ENCODE measurements around the gene HCAR3. TPM values are rescaled to one million over a fixed set of nuclear protein-coding genes. Genes with fewer than 3 reads are reported as not detected.
"Not testable (repeated sequence)": the region's sequence is repeated elsewhere in the genome, so short reads cannot be mapped to it uniquely, and the experiment has no call there.

The HCAR3 gene
- total RNA-seq, 2 donors from 2014 or later, result 0.23 to 0.40 TPM

DNA sequence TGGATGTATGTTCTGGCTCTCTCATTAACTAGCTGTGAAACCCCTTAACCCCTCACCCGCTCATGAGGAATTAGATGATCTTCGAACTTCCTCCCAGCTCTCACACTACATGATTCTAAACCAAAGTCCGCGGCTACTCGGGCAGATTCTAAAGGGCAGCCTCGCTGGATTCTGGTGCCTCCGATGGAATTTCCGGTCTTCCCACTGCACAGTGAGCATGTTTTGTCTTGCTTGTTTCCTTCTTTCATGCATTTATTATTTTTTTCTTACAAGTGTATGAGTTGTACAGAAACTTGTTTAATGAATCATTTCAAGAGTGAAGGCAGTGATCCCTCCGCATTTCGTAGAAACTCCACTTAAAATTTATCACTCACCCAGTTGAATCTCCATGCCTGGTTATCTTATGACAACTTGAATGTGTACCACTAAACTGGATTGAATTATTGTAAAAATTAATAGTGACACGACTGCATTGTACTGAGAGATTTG is 4.5 kb upstream of the HCAR3 start:
- H3K36me3 ChIP-seq, result no peaks in the 10 kb centered on the region
- DNase-seq (ENCODE audit: low spot score), result peak; percentile 43
- H3K4me1 ChIP-seq (replicated peaks), result no peaks in the 10 kb centered on the region
- WGBS, result 51% methylated on average over 11 of the region's 11 CpGs
- no peak overlapping the region for H3K4me3 ChIP-seq
- intact Hi-C loops (cut with DNase I), result no loop called here
- TF ChIP-seq POLR2AphosphoS5 (IDR thresholded peaks at IDR 0.05), result peak; percentile 61
- TF ChIP-seq, protein P1, sequence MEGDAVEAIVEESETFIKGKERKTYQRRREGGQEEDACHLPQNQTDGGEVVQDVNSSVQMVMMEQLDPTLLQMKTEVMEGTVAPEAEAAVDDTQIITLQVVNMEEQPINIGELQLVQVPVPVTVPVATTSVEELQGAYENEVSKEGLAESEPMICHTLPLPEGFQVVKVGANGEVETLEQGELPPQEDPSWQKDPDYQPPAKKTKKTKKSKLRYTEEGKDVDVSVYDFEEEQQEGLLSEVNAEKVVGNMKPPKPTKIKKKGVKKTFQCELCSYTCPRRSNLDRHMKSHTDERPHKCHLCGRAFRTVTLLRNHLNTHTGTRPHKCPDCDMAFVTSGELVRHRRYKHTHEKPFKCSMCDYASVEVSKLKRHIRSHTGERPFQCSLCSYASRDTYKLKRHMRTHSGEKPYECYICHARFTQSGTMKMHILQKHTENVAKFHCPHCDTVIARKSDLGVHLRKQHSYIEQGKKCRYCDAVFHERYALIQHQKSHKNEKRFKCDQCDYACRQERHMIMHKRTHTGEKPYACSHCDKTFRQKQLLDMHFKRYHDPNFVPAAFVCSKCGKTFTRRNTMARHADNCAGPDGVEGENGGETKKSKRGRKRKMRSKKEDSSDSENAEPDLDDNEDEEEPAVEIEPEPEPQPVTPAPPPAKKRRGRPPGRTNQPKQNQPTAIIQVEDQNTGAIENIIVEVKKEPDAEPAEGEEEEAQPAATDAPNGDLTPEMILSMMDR (IDR thresholded peaks at IDR 0.05), result no peak
- no peaks in the 10 kb centered on the region for H3K9me3 ChIP-seq
- no peaks in the 10 kb centered on the region for H3K27me3 ChIP-seq (replicated peaks; ENCODE audit: insufficient read depth)
- peak overlapping the region; percentile 35 to 37 for H3K27ac ChIP-seq

DNA sequence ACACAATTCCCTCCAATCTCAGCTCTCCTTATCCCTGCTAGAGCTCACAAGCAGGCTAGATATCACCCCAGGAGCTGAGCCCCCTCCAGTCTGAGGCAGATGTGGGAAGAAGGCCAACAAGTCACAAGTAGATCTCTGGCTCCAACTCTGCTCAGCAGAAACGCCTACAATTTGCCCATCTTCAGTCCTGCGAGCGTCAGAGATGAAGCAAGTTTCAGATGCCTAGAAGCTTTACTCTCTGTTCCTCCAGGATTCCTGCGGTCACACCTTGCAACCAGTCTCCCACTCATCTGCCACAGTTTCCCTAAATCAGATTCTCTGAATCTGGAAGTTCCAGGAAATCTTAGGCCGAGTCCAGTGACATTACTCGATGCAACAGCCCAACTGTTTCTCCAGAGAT is 1.4 kb downstream of the HCAR3 start:
- H3K27me3 ChIP-seq (replicated peaks; ENCODE audit: insufficient read depth); H3K9me3 ChIP-seq; H3K36me3 ChIP-seq; H3K4me3 ChIP-seq; H3K4me1 ChIP-seq (replicated peaks); DNase-seq (ENCODE audit: low spot score); intact Hi-C loops (cut with DNase I); H3K27ac ChIP-seq: not testable (repeated sequence)
- WGBS, result 78% methylated on average over 6 of the region's 6 CpGs

DNA sequence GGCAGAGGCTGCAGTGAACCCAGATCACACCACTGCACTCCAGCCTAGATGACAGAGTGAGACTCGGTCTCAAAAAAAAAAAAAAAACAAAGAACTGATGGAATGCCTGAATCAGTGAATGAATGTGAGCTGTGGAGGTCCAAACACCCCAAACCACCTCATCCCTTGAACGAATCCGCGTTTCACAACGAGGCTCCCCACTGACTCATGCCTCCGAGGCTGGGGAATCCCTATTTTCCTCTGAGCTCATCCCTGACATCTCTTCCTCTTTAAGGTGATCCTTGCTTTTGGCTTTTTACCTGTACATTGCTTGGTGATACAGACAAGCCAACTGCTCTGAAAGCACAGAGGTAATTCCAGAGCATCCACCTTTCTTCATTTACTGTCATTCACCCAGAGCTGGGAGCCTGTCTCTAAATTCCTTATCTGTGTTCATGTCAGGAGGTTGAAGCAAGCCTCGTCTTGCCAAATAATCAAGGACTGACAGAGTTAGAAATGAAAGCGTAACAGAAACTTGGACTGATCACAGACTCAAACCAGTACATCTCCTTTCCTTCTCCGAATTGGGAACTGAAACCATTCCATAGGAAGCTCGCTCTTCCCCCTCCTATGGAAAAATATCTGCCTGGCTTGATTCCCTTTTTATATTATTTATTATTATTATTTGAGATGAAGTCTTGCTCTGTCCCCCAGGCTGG is 3.0 kb downstream of the HCAR3 start:
- DNase-seq (ENCODE audit: low spot score); H3K27me3 ChIP-seq (replicated peaks; ENCODE audit: insufficient read depth); H3K4me1 ChIP-seq (replicated peaks); intact Hi-C loops (cut with DNase I); H3K4me3 ChIP-seq; H3K36me3 ChIP-seq; H3K9me3 ChIP-seq: not testable (repeated sequence)
- 25% methylated on average over 4 of the region's 10 CpGs for WGBS
- peak overlapping the region in 1 of 2 donors; percentile 36 for H3K27ac ChIP-seq

DNA sequence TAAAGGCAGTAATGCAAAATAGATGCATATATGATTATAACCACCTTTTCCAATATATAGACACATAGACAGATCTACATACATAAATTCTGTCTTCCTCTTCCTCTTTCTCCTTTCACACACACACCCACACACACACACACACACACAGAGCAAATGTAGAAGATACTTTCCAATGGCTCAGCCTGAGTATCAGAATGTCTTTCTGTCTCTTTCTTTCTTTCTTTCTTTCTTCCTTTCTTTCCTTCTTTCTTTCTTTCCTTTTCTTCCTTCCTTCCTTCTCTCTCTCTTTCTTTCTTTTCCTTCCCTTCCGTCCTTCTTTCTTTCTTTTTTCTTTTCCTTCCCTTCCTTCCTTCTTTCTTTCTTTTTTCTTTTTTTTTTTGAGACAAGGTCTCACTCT is 5.3 kb downstream of the HCAR3 start:
- intact Hi-C loops (cut with DNase I), result not testable (repeated sequence)

DNA sequence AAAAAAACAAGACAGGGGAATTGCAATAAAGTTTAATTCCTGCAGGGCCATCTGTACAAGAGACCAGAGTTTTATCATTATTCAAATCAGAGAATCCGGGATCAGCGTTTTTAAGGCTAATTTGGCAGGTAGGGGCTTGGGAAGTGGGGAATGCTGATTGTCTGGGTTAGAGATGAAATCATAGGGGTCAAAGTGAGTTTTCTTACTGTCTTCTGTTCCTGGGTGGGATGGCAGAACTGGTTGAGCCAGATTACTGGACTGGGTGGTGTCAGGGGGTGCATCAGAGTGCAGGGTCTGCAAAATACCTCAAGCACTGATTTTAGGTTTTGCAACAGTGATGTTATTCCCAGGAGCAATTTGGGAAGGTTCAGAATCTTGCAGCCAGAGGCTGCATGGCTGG is 6.3 kb downstream of the HCAR3 start:
- H3K4me1 ChIP-seq (replicated peaks); H3K9me3 ChIP-seq; H3K27ac ChIP-seq; intact Hi-C loops (cut with DNase I); H3K4me3 ChIP-seq; DNase-seq (ENCODE audit: low spot score); H3K27me3 ChIP-seq (replicated peaks; ENCODE audit: insufficient read depth); H3K36me3 ChIP-seq: not testable (repeated sequence)
- 30% methylated on average over 2 of the region's 2 CpGs for WGBS

More for the DNA sequence above, 5.3 kb downstream of the HCAR3 start:
- not testable (repeated sequence) for DNase-seq (ENCODE audit: low spot score); H3K27me3 ChIP-seq (replicated peaks; ENCODE audit: insufficient read depth); H3K36me3 ChIP-seq; H3K27ac ChIP-seq; H3K4me1 ChIP-seq (replicated peaks); H3K9me3 ChIP-seq; H3K4me3 ChIP-seq
- 82% methylated on average over 1 of the region's 1 CpG for WGBS

DNA sequence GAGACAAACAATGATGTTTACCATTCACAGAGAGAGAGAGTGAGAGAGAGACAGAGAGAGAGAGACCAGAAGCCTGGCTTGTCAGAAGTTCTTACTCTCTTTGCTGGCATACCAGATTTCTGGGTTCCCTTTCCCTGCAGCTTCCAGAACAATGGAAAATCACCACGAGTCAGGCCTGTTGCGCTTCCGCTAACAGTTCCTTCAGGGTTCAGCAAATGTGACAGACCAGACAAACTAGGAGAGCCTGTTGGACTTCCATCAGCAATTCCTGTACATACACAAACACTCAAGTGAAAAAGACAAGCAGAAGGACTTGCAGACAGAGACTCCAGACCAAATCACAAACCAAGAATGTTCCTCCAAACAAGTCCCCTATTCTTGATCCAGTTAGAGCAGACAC is 7.3 kb downstream of the HCAR3 start:
- peak overlapping the region; percentile 53 to 73 for H3K27ac ChIP-seq
- intact Hi-C loops (cut with DNase I); H3K4me1 ChIP-seq (replicated peaks); DNase-seq (ENCODE audit: low spot score); H3K4me3 ChIP-seq; H3K9me3 ChIP-seq; H3K27me3 ChIP-seq (replicated peaks; ENCODE audit: insufficient read depth); H3K36me3 ChIP-seq: not testable (repeated sequence)
- no CpG with 5 or more reads among the region's 3 CpGs for WGBS

DNA sequence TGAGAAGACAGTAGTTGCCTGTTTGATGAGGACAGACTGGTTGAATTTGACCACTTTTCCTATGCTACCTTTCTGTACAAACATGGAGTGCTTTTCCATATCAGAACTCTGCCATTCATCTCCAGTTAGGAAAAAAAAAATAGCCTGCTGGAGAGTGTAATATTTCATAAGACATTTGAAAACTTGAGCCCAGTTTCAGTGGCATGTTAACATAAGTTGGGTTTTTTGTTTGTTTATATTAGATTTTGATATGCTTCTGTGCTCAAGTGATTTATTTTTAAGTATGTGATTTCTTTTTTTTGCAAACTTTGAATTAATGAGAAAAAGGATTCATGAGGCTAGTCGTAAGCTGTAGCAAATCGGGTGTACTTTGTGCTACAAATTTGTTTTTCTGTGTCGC is 12.8 kb downstream of the HCAR3 start:
- H3K27me3 ChIP-seq (replicated peaks; ENCODE audit: insufficient read depth); H3K9me3 ChIP-seq; H3K4me1 ChIP-seq (replicated peaks); H3K36me3 ChIP-seq; DNase-seq (ENCODE audit: low spot score); intact Hi-C loops (cut with DNase I); H3K27ac ChIP-seq; H3K4me3 ChIP-seq: not testable (repeated sequence)
- WGBS, result 85% methylated on average over 3 of the region's 3 CpGs

DNA sequence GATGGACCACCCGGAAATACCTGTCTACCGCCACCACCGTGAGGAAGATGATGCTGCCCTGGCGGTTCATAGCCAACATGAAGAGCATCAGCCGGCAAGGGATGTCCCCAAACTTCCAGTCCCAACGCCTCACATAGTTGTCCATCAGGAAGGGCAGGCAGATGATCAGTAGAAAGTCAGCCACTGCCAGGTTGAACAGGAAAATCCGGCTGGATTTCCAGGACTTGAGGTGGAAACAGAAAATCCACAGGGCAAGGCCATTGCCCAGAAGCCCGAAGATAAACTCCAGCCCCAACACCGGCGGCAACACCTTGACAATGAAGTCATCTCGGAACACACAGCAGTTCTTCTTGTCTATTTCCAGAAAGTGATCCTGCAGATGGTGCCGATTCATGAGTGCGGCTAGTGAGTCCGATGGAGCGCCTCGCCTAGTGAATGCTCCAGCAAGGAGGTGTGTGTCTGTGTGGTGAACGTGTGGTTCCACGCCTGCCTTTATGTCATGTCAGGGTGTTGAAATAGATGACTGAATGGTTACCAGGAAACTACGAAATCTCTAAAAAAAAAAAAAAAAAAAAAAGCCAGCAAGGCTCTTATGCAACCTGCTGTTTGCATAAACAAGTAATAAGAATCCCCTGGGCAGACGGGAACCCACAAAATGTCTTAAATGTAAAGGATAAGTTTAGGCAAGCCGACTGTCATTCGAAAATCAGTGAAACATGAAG is 13.6 kb downstream of the HCAR3 start, which contains the start of gene HCAR2:
Gene HCAR2, minus strand, starts transcription at position 468 of the 722 bp plus-strand sequence. Its CDS starts 74 bp downstream, at position 394.
- H3K4me1 ChIP-seq (replicated peaks); intact Hi-C loops (cut with DNase I); H3K9me3 ChIP-seq; H3K4me3 ChIP-seq; H3K27me3 ChIP-seq (replicated peaks; ENCODE audit: insufficient read depth); H3K36me3 ChIP-seq; H3K27ac ChIP-seq: not testable (repeated sequence)
- TF ChIP-seq POLR2AphosphoS5 (IDR thresholded peaks at IDR 0.05), result peak; percentile 13
- TF ChIP-seq POLR2A (IDR thresholded peaks at IDR 0.05), result peak; percentile 35
- WGBS, result 70% methylated on average over 22 of the region's 22 CpGs
- peak; percentile 28 for DNase-seq (ENCODE audit: low spot score)

DNA sequence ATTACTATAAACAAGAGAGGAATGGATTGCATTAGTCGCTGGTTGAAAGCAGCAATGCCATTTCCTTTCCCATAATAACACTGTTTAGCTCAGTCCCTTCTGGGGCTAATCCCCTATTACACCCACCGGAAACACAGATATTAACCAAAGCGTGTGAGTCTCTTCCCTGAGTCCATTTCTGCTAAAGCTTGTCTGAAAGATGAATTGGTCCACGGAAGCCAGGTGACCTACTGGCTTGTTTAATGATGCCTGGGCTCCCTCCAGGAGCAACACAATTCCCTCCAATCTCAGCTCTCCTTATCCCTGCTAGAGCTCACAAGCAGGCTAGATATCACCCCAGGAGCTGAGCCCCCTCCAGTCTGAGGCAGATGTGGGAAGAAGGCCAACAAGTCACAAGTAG is 15.1 kb downstream of the HCAR3 start:
- 42% methylated on average over 4 of the region's 4 CpGs for WGBS
- not testable (repeated sequence) for H3K4me3 ChIP-seq

DNA sequence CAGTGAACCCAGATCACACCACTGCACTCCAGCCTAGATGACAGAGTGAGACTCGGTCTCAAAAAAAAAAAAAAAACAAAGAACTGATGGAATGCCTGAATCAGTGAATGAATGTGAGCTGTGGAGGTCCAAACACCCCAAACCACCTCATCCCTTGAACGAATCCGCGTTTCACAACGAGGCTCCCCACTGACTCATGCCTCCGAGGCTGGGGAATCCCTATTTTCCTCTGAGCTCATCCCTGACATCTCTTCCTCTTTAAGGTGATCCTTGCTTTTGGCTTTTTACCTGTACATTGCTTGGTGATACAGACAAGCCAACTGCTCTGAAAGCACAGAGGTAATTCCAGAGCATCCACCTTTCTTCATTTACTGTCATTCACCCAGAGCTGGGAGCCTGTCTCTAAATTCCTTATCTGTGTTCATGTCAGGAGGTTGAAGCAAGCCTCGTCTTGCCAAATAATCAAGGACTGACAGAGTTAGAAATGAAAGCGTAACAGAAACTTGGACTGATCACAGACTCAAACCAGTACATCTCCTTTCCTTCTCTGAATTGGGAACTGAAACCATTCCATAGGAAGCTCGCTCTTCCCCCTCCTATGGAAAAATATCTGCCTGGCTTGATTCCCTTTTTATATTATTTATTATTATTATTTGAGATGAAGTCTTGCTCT is 16.4 kb downstream of the HCAR3 start:
- not testable (repeated sequence) for H3K4me3 ChIP-seq
- 40% methylated on average over 1 of the region's 9 CpGs for WGBS

More for the DNA sequence above, 15.1 kb downstream of the HCAR3 start:
- H3K9me3 ChIP-seq; H3K4me1 ChIP-seq (replicated peaks); DNase-seq (ENCODE audit: low spot score); H3K27me3 ChIP-seq (replicated peaks; ENCODE audit: insufficient read depth); H3K36me3 ChIP-seq; intact Hi-C loops (cut with DNase I); H3K27ac ChIP-seq: not testable (repeated sequence)

DNA sequence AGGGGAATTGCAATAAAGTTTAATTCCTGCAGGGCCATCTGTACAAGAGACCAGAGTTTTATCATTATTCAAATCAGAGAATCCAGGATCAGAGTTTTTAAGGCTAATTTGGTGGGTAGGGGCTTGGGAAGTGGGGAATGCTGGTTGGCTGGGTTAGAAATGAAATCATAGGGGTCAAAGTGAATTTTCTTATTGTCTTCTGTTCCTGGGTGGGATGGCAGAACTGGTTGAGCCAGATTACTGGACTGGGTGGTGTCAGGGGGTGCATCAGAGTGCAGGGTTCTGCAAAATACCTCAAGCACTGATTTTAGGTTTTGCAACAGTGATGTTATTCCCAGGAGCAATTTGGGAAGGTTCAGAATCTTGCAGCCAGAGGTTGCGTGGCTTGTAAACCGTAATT is 19.7 kb downstream of the HCAR3 start:
- H3K4me1 ChIP-seq (replicated peaks); DNase-seq (ENCODE audit: low spot score); H3K9me3 ChIP-seq; H3K36me3 ChIP-seq; H3K27me3 ChIP-seq (replicated peaks; ENCODE audit: insufficient read depth); H3K4me3 ChIP-seq; intact Hi-C loops (cut with DNase I): not testable (repeated sequence)
- peak overlapping the region in 1 of 2 donors; percentile 46 for H3K27ac ChIP-seq
- 63% methylated on average over 2 of the region's 2 CpGs for WGBS

More for the DNA sequence above, 16.4 kb downstream of the HCAR3 start:
- H3K27ac ChIP-seq; H3K36me3 ChIP-seq; H3K4me1 ChIP-seq (replicated peaks); H3K9me3 ChIP-seq; DNase-seq (ENCODE audit: low spot score); intact Hi-C loops (cut with DNase I); H3K27me3 ChIP-seq (replicated peaks; ENCODE audit: insufficient read depth): not testable (repeated sequence)
